Chondrocyte (in vitro differentiated cells): ENCODE measurements around the gene SLC39A11. TPM values are rescaled to one million over a fixed set of nuclear protein-coding genes. Genes with fewer than 3 reads are reported as not detected.

Experiments
- DNase-seq: peaks from one replicate; pipeline ENCODE4 v3.0.0; 2021; ENCODE audit warnings: mixed read lengths, low spot score
- H3K27ac Mint-ChIP-seq: one replicate; pipeline ENCODE4 v1.8.0; 2021; ENCODE audit warnings: mild to moderate bottlenecking, moderate library complexity, mixed read lengths; ENCODE audit not compliant: unreplicated experiment
- H3K27me3 Mint-ChIP-seq: 2 replicates; pipeline ENCODE4 v1.8.0; 2021; ENCODE audit warnings: low read depth, mixed read lengths
- H3K36me3 Mint-ChIP-seq: 2 replicates; pipeline ENCODE4 v1.8.0; 2021; ENCODE audit warnings: low read depth, mixed read lengths
- H3K4me1 Mint-ChIP-seq: 2 replicates; pipeline ENCODE4 v1.8.0; 2021; ENCODE audit warnings: low read depth, mild to moderate bottlenecking, mixed read lengths
- H3K4me3 Mint-ChIP-seq: one replicate; pipeline ENCODE4 v1.8.0; 2021; ENCODE audit warnings: mild to moderate bottlenecking, moderate library complexity, mixed read lengths; ENCODE audit not compliant: unreplicated experiment
- H3K9me3 Mint-ChIP-seq: 2 replicates; pipeline ENCODE4 v1.8.0; 2021; ENCODE audit warnings: low read depth, mixed read lengths
- total RNA-seq: library from RNA; stranded (reverse); gene quantifications from 3 replicates; pipeline ENCODE4 v1.2.1, GENCODE V29; 2021
- TF ChIP-seq, protein P1 (sequence below): fragments of 200-600 bp; sonication (generic); IDR thresholded peaks from 2 replicates; pipeline ENCODE4 v1.5.0; 2021; ENCODE audit warnings: antibody characterized with exemption, mild to moderate bottlenecking, moderate library complexity

Gene SLC39A11
- total RNA-seq, 1 donor from 2014 or later: 25.3 TPM

- TF ChIP-seq, protein P1, sequence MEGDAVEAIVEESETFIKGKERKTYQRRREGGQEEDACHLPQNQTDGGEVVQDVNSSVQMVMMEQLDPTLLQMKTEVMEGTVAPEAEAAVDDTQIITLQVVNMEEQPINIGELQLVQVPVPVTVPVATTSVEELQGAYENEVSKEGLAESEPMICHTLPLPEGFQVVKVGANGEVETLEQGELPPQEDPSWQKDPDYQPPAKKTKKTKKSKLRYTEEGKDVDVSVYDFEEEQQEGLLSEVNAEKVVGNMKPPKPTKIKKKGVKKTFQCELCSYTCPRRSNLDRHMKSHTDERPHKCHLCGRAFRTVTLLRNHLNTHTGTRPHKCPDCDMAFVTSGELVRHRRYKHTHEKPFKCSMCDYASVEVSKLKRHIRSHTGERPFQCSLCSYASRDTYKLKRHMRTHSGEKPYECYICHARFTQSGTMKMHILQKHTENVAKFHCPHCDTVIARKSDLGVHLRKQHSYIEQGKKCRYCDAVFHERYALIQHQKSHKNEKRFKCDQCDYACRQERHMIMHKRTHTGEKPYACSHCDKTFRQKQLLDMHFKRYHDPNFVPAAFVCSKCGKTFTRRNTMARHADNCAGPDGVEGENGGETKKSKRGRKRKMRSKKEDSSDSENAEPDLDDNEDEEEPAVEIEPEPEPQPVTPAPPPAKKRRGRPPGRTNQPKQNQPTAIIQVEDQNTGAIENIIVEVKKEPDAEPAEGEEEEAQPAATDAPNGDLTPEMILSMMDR: no peak
- Mint-ChIP-seq H3K4me1 (no peaks in the 10 kb centered on the region), H3K27me3 (no peaks in the 10 kb centered on the region), H3K36me3 (peaks cover 14% of the 10 kb centered on the region), H3K4me3 (no peak overlapping the region), H3K9me3 (no peaks in the 10 kb centered on the region), H3K27ac (no peak overlapping the region)
- DNase-seq: no peak
These were observed 446.3 kb downstream of the SLC39A11 start for GRCh38 chr17:72646176-72646575.

DNA sequence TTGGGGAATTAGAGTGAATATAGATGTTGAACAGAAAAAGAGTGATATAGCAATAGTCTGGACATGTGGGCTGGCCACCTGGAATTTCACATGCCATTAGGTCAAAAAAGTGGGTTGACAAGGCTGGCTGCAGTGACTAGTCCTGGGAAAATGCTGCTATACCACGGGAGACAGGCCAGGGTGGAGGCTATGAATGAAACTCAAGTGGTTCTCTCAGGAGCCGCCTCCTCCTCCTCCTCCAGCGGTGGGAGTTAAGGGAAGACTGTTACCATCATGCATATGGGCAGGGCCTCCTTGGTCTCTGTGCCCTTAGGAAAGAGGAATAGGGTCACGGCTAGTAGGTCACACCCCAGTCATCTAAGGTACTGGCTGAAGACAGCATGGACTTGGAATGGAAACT is 448.0 kb downstream of the SLC39A11 start:
- H3K27me3 Mint-ChIP-seq: no peaks in the 10 kb centered on the region
- H3K9me3 Mint-ChIP-seq: no peaks in the 10 kb centered on the region
- no peak for DNase-seq
- no peaks in the 10 kb centered on the region for H3K4me1 Mint-ChIP-seq
- H3K27ac Mint-ChIP-seq: no peak overlapping the region
- TF ChIP-seq, protein P1: no peak
- peaks cover 14% of the 10 kb centered on the region for H3K36me3 Mint-ChIP-seq
- H3K4me3 Mint-ChIP-seq: no peak overlapping the region

- TF ChIP-seq, protein P1: no peak
- Mint-ChIP-seq H3K4me3 (no peak overlapping the region), H3K9me3 (no peaks in the 10 kb centered on the region), H3K27ac (no peak overlapping the region), H3K27me3 (no peaks in the 10 kb centered on the region), H3K4me1 (no peaks in the 10 kb centered on the region), H3K36me3 (peaks cover 14% of the 10 kb centered on the region)
- DNase-seq: no peak
These were observed 448.8 kb downstream of the SLC39A11 start for GRCh38 chr17:72643575-72644216.

DNA sequence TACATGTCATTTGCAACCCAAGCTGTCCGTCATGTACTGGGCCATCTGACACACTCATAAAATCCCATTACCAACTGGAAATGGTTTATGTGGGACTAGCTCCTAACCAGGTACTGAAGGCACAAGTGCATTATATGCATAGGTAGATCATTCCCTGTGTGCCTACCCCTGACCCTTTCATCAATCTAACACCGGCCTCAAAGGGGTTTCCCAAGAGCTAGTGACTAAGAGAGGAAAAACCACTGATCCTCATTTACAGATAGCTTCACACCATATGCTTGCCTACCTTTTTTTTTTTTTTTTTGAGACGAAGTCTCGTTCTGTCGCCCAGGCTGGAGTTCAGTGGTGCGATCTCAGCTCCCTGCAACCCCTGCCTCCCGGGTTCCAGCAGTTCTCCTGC is 449.8 kb downstream of the SLC39A11 start:
- no peak for DNase-seq
- Mint-ChIP-seq H3K4me3 (no peak overlapping the region), H3K27me3 (no peaks in the 10 kb centered on the region), H3K27ac (no peak overlapping the region), H3K9me3 (no peaks in the 10 kb centered on the region), H3K36me3 (peaks cover 14% of the 10 kb centered on the region), H3K4me1 (no peaks in the 10 kb centered on the region)
- TF ChIP-seq, protein P1: no peak

DNA sequence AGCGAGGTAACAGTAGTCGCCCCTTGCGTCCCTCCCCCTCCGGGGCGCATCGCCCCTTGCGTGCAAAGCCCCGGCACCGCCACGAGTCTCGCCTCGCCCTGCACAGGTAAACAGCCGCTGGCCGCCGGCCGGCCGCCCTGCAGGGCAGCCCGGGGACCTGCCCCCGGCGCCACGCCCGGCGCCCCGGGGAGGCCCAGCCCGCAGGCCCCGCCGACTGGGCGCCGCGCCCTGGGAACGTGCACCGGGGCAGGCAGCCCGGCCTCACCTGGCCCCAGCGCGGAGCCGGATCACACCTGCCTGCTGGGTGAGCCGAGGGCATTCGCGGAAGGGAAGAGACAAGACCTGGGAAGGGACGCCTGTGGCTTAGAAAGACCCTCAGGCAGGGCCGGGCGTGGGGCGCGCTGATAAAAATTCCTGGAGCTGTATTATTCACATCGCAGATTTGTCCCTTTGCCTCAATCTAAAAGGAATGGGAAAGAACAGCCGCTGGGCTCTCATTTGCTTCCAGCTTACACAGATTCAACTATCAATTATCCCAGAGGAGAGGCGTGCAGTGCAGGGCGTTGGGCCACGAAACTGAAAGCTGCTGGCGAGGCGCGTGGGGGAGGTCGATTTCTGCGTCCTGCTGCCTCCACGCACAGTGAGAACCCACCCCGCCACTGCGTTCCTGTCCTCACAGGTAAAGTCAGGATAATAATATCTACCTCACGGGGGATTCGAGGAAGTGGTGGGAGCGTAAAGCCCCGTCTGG is 451.9 kb downstream of the SLC39A11 start:
- Mint-ChIP-seq H3K4me3 (no peak overlapping the region), H3K9me3 (no peaks in the 10 kb centered on the region), H3K36me3 (peaks cover 7% of the 10 kb centered on the region), H3K27ac (no peak overlapping the region), H3K4me1 (no peaks in the 10 kb centered on the region), H3K27me3 (no peaks in the 10 kb centered on the region)
- no peak for DNase-seq
- TF ChIP-seq, protein P1: no peak
